H9 (cell line): Measurements from ENCODE around the gene HAND2. TPM values are rescaled to one million over a fixed set of nuclear protein-coding genes. Genes with fewer than 3 reads are reported as not detected.

Source experiments
- DNase-seq: peaks from one replicate; pipeline ENCODE4 v3.0.0-alpha.2; 2017
- H2AFZ ChIP-seq: one replicate; pipeline ENCODE4 v1.6.1; 2013; ENCODE audit warnings: mild to moderate bottlenecking, low read length, control low read depth, moderate library complexity
- H2AK5ac ChIP-seq: 2 replicates; pipeline ENCODE4 v1.6.1; 2013; ENCODE audit warnings: low read length, control low read depth, mixed read lengths; ENCODE audit not compliant: insufficient read length
- H2BK120ac ChIP-seq: one replicate; pipeline ENCODE4 v1.6.1; 2013; ENCODE audit warnings: low read depth, mild to moderate bottlenecking, low read length, control low read depth, inconsistent platforms; ENCODE audit not compliant: poor library complexity, severe bottlenecking
- H2BK12ac ChIP-seq: 2 replicates; pipeline ENCODE4 v1.6.1; 2013; ENCODE audit warnings: low read length, control low read depth, mixed read lengths, low read depth; ENCODE audit not compliant: insufficient read length
- H2BK15ac ChIP-seq: 2 replicates; pipeline ENCODE4 v1.6.1; 2013; ENCODE audit warnings: low read depth, low read length, control low read depth
- H2BK20ac ChIP-seq: one replicate; pipeline ENCODE4 v1.6.1; 2013; ENCODE audit warnings: low read depth, mild to moderate bottlenecking, low read length, control low read depth, inconsistent platforms; ENCODE audit not compliant: poor library complexity, severe bottlenecking
- H2BK5ac ChIP-seq: 2 replicates; pipeline ENCODE4 v1.6.1; 2013; ENCODE audit warnings: low read length, control low read depth, mixed read lengths; ENCODE audit not compliant: insufficient read length
- H3K14ac ChIP-seq: 2 replicates; pipeline ENCODE4 v1.6.1; 2013; ENCODE audit warnings: low read length, control low read depth; ENCODE audit not compliant: insufficient read depth
- H3K18ac ChIP-seq: 2 replicates; pipeline ENCODE4 v1.6.1; 2013; ENCODE audit warnings: low read depth, mild to moderate bottlenecking, mixed read lengths, low read length, control low read depth; ENCODE audit not compliant: insufficient read length
- H3K23ac ChIP-seq: 2 replicates; pipeline ENCODE4 v1.6.1; 2013; ENCODE audit warnings: low read length, control low read depth, mixed read lengths, low read depth; ENCODE audit not compliant: insufficient read length
- H3K23me2 ChIP-seq: 2 replicates; pipeline ENCODE4 v1.6.1; 2013; ENCODE audit warnings: low read depth, mild to moderate bottlenecking, mixed read lengths, low read length, control low read depth; ENCODE audit not compliant: insufficient read length, poor library complexity, severe bottlenecking
- H3K27ac ChIP-seq: 2 replicates; pipeline ENCODE4 v1.5.1; 2013; ENCODE audit warnings: low read length, control low read depth, mixed read lengths, low read depth; ENCODE audit not compliant: insufficient read length
- H3K27me3 ChIP-seq: 2 replicates; pipeline ENCODE4 v1.6.1; 2013; ENCODE audit warnings: low read length, control low read depth, inconsistent platforms; ENCODE audit not compliant: insufficient read depth
- H3K4ac ChIP-seq: 2 replicates; pipeline ENCODE4 v1.6.1; 2013; ENCODE audit warnings: low read depth, mild to moderate bottlenecking, control low read depth, inconsistent platforms, low read length, moderate library complexity
- H3K4me1 ChIP-seq: 2 replicates; pipeline ENCODE4 v1.6.1; 2013; ENCODE audit warnings: low read length, control low read depth, inconsistent platforms; ENCODE audit not compliant: insufficient read depth
- H3K4me2 ChIP-seq: 2 replicates; pipeline ENCODE4 v1.6.1; 2013; ENCODE audit warnings: low read length, control low read depth, mixed read lengths; ENCODE audit not compliant: insufficient read length, insufficient read depth
- H3K56ac ChIP-seq: 2 replicates; pipeline ENCODE4 v1.6.1; 2013; ENCODE audit warnings: low read depth, mild to moderate bottlenecking, mixed read lengths, low read length, control low read depth; ENCODE audit not compliant: insufficient read length
- H3K79me1 ChIP-seq: 2 replicates; pipeline ENCODE4 v1.6.1; 2013; ENCODE audit warnings: low read depth, mild to moderate bottlenecking, moderate library complexity, low read length, control low read depth, inconsistent platforms; ENCODE audit not compliant: insufficient read depth, poor library complexity, severe bottlenecking
- H3K79me2 ChIP-seq: 2 replicates; pipeline ENCODE4 v1.6.1; 2013; ENCODE audit warnings: low read length, control low read depth, inconsistent platforms; ENCODE audit not compliant: insufficient read depth
- H3K9ac ChIP-seq: 2 replicates; pipeline ENCODE4 v1.6.1; 2013; ENCODE audit warnings: low read length, control low read depth, mixed read lengths; ENCODE audit not compliant: insufficient read length; ENCODE audit errors: extremely low read depth
- H3K9me3 ChIP-seq: one replicate; pipeline ENCODE4 v1.6.1; 2013; ENCODE audit warnings: low read depth, low read length, inconsistent platforms; ENCODE audit not compliant: control insufficient read depth
- H3T11ph ChIP-seq: one replicate; pipeline ENCODE4 v1.6.1; 2013; ENCODE audit warnings: mild to moderate bottlenecking, low read length, control low read depth, inconsistent platforms
- H4K20me1 ChIP-seq: one replicate; pipeline ENCODE4 v1.6.1; 2013; ENCODE audit not compliant: control insufficient read depth, insufficient read length, insufficient read depth
- H4K5ac ChIP-seq: 2 replicates; pipeline ENCODE4 v1.6.1; 2013; ENCODE audit warnings: low read depth, mild to moderate bottlenecking, mixed read lengths, low read length, control low read depth; ENCODE audit not compliant: insufficient read length
- H4K8ac ChIP-seq: replicated peaks from 2 replicates; pipeline ENCODE4 v1.6.1; 2013; ENCODE audit warnings: low read length, control low read depth, mixed read lengths, low read depth; ENCODE audit not compliant: insufficient read length
- H4K91ac ChIP-seq: 2 replicates; pipeline ENCODE4 v1.6.1; 2013; ENCODE audit warnings: low read depth, mild to moderate bottlenecking, moderate library complexity, mixed read lengths, low read length, control low read depth; ENCODE audit not compliant: insufficient read length
- H3K27ac Mint-ChIP-seq, 3 experiments: 2 replicates in 2 of 3; 3 replicates in 1 of 3; pipeline ENCODE4 v1.8.0; 2020 to 2021; ENCODE audit warnings: mixed read lengths in 3 of 3, mild to moderate bottlenecking in 1 of 3, moderate library complexity in 1 of 3
- H3K27me3 Mint-ChIP-seq: 2 replicates; pipeline ENCODE4 v1.8.0; 2021; ENCODE audit warnings: low read depth, mild to moderate bottlenecking, moderate library complexity, mixed read lengths
- H3K36me3 Mint-ChIP-seq, 3 experiments: 2 replicates in 2 of 3; 3 replicates in 1 of 3; pipeline ENCODE4 v1.8.0; 2020 to 2021; ENCODE audit warnings: low read depth in 3 of 3, mixed read lengths in 3 of 3; ENCODE audit not compliant: insufficient read depth in 1 of 3
- H3K4me1 Mint-ChIP-seq, 2 experiments: 2 replicates each; pipeline ENCODE4 v1.8.0; 2020; ENCODE audit warnings: mixed read lengths in 2 of 2
- H3K4me3 Mint-ChIP-seq, 2 experiments: 2 replicates in 1 of 2; 3 replicates in 1 of 2; pipeline ENCODE4 v1.8.0; 2020 to 2021; ENCODE audit warnings: mild to moderate bottlenecking in 2 of 2, mixed read lengths in 2 of 2, moderate library complexity in 1 of 2
- H3K9me3 Mint-ChIP-seq, 2 experiments: 2 replicates in 1 of 2; 3 replicates in 1 of 2; pipeline ENCODE4 v1.8.0; 2020; ENCODE audit warnings: mild to moderate bottlenecking in 2 of 2, mixed read lengths in 2 of 2, moderate library complexity in 1 of 2
- CTCF ChIP-seq: fragments of 200-600 bp; sonication (generic); conservative IDR thresholded peaks from 3 replicates; pipeline ENCODE4 v1.8.0; 2021; ENCODE audit warnings: antibody characterized with exemption, mild to moderate bottlenecking
- total RNA-seq: library from RNA; stranded (reverse); gene quantifications from 2 replicates; pipeline ENCODE4 v1.2.1, GENCODE V29; 2021

The HAND2 gene
- total RNA-seq, 1 experiment from 2014 or later = not detected

- Histone ChIP-seq H3K56ac (no peak overlapping the region), H3K23me2 (peaks cover 3% of the 10 kb centered on the region), H2BK5ac (no peak overlapping the region), H2BK120ac (no peak overlapping the region), H4K5ac (no peak overlapping the region), H3K79me2 (no peaks in the 10 kb centered on the region), H3K4me2 (no peak overlapping the region), H3K18ac (no peak overlapping the region), H3K4ac (no peak overlapping the region), H3K9ac (no peak overlapping the region), H3K14ac (no peak overlapping the region), H4K91ac (no peak overlapping the region), H2BK15ac (no peak overlapping the region), H2AFZ (no peak overlapping the region), H3K27me3 (peaks cover 100% of the 10 kb centered on the region), H2BK20ac (no peak overlapping the region), H2AK5ac (no peak overlapping the region), H3K9me3 (no peaks in the 10 kb centered on the region), H4K20me1 (no peaks in the 10 kb centered on the region), H3T11ph (no peak overlapping the region), H4K8ac (no peak overlapping the region), H2BK12ac (no peak overlapping the region), H3K23ac (no peak overlapping the region), H3K4me1 (peaks cover 3% of the 10 kb centered on the region; the same call in 1 of the 2 replicates), H3K27ac (no peak overlapping the region), H3K79me1 (no peaks in the 10 kb centered on the region)
- no peak overlapping the region for H3K27ac Mint-ChIP-seq
- H3K9me3 Mint-ChIP-seq = peaks cover 0 to 11% of the 10 kb centered on the region in 2 experiments; a peak in 4 of 5 replicates
- no peak overlapping the region for H3K4me3 Mint-ChIP-seq
- peaks cover 100% of the 10 kb centered on the region for H3K27me3 Mint-ChIP-seq
- TF ChIP-seq CTCF = no peak
- DNase-seq = no peak
- H3K4me1 Mint-ChIP-seq = peaks cover 21 to 47% of the 10 kb centered on the region in 2 experiments
- H3K36me3 Mint-ChIP-seq = no peaks in the 10 kb centered on the region; a peak in 1 of 7 replicates
Measured at GRCh38 chr4:173513651-173514050, 16.4 kb downstream of the HAND2 start.
